HG03139 (cell line): ENCODE results near the gene AHCYL2.
"Not testable (repeated sequence)": the region's sequence is repeated elsewhere in the genome, so short reads cannot be mapped to it uniquely, and the experiment has no call there.

ENCODE experiments used
- ATAC-seq: cut with Tn5 transposase; IDR thresholded peaks from one replicate; pipeline ENCODE4 v1.9.1; 2021; ENCODE audit not compliant: unreplicated experiment

AHCYL2 gene

DNA sequence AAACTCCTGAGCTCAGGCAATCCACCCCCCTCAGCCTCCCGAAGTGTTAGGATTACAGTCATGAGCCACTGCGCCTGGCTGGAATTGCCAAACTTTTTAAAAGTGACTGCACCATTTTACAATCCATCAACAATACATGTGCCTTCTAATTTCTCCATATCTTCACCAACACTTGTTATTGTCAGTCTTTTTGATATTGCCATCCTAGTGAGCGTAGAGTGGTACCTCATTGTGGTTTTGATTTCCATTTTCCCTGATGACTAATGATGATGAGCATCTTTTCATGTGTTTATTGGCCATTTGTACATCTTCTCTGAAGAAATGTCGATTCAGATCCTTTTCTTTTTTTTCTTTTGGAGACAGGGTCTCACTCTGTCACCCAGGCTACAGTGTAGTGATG lies 187.7 kb downstream of the AHCYL2 start:
- no peak for ATAC-seq

DNA sequence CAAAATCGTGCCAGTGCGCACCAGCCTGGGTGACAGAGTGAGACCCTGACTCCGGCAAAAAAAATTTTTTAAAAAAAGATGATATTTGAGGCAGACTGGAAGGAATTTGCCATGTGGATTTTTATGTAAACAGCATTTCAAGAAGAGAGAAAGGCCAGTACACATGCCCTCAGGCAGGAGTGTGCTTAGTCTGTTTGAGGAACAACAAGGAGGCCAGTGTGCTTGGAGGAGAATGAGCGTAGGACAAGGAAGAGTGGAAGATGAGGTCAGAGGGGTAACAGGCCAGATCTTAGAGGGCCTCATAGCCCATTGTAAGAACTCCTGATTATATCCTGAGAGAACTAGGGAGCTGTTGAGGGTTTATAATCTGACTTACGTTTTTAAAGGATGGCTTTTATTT lies 192.2 kb downstream of the AHCYL2 start:
- no peak for ATAC-seq

- ATAC-seq: no peak
These were observed 197.0 kb downstream of the AHCYL2 start for GRCh38 chr7:129421717-129422250.

DNA sequence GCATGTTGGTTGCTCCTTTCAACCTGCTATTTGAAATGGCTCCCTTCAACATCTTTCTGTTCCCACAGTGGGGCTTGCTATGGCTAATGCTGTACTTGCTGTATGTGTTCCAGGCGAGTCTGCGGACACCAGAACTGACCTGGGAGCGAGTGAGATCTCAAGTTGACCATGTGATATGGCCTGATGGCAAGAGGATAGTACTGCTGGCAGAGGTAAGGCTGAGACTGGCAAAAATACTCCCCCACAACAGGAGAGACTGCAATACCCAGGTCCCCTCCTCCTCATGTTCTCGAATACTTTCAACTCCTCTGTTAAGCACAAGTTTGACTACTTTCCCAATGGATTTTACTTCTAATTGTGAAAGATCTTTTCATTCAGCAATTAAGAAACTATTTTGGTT lies 197.9 kb downstream of the AHCYL2 start:
- ATAC-seq: no peak

DNA sequence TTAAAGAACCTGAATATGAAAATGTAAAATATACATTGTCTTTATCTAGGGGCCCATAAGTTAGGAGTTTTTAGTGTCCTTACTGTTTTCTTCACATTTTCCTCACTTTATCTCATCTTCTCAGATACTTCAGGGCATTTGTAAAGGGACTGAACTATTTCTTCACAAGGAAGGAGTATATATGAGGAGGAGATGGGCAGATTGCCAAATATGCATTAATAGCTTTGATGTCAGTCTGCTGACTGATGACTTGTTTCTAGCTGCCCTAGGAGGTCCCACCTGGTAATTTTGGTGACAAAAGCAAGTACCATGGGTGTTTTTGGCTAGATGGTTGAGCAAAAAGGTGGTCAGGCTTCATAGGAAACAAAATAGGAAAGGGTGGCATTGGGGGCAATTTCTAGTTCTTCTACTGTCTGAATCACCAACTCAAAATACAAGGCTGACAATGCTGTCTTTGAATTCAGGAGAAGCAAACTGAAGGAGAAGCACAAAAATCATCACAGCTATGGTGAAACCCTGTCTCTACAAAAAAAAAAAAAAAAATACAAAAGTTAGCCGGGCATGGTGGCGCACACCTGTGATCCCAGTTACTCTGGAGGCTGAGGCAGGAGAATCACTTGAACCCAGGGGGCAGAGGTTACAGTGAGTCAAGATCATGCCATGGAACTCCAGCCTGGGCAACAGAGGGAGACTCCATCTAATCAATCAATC lies 199.0 kb downstream of the AHCYL2 start:
- no peak for ATAC-seq

- no peak for ATAC-seq
These were observed 201.7 kb downstream of the AHCYL2 start for GRCh38 chr7:129426482-129426881.

DNA sequence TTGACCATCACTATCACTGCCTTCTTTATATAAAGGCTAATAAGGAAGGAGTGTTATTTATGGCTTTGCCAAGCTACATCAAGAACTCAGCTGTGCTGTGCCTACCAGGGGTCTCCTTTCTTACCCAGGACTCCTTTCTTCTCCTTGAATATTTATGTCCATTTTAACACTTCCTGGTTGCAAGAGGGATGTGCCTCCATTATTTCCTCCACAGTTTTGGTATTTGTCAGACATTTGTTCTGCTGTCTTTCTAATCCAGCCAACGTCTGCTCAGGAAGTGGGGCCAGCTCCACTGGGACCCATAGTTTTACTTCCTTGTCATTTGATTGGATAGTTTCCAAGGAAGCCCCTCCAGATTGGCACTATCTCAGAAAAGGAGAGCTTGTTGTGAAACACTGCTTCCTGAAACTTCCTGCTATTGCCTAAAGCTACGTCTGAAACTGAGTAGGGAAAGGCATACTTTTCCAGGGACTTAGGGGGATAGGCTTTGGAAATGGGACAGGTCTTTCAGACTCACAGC lies 202.8 kb downstream of the AHCYL2 start:
- ATAC-seq: no peak

DNA sequence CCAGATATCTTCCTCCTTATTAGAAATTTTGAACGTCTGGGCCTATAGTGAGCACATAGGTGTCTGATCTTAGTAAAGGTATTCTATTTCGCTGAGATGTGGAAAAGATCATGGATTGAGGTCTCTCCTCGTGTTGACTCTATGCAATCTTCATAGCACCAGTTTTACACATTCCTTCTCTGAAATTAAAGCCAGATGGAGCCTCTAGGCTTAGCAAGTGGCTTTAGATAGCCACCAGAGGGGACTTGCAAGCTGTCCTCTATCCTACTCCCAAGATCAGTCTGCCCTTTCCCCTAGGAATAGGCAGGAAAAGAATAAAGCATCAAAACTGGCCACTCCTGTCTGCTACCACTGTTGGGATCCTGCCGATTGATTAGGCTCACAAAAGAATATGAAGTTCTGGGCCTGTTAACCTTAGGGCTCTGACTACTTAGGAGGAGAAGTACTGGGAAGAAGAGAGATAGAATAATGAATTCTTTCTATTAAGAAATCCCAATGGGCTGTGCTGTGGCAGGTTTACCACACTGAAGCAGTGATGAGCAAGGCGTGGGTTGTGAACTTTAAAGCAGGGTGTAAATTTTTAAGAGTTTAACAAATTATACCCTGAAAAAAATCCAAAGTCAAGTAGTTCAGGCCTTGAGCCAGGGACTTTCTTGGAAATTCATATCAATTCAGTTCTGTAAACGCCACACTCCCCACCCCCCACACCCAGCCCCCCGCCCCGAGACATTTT lies 207.2 kb downstream of the AHCYL2 start:
- ATAC-seq: no peak

DNA sequence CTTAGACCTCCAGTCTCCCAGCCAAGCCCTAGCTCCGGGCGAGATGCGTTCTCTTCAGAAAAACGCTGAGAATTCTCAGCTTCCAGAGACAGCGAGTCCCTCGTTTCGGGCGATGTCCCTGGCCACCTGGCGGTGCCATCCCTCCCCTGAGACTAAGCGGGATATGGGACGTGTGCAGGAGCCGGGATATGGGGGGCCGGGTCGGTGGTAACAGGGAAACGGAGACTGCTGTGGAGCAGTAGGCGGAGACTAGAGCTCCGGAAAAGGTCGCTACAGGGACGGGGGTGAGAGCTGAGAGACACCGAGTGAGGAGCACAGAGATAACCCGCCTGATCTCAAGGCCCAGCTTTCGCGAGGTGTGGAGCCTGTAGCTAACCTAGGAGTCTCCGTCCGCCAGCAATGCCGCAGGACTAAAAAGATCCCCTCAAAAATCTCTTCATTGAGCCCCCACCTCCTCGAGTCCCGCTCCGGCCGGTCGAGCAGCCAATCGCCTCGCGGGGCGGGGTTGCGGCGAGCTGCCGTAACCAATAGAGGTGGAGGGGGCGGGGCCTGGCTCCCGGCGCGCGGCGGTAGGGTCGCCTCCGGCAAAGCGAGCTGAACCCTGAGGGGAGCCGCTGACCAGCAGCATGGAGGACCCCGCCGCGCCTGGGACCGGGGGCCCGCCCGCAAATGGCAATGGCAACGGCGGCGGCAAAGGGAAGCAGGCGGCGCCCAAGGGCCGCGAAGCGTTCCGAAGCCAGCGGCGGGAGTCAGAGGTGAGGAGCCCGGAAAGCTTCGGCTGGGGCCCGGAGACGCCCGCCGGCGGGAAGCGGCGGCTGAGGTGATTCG lies 209.2 kb downstream of the AHCYL2 start, which contains the start of gene STRIP2:
TSS of gene STRIP2 (plus strand) at position 586 of the 828 bp plus-strand sequence. CDS start at position 627, 41 bp downstream.
- ATAC-seq: peak; percentile 97

DNA sequence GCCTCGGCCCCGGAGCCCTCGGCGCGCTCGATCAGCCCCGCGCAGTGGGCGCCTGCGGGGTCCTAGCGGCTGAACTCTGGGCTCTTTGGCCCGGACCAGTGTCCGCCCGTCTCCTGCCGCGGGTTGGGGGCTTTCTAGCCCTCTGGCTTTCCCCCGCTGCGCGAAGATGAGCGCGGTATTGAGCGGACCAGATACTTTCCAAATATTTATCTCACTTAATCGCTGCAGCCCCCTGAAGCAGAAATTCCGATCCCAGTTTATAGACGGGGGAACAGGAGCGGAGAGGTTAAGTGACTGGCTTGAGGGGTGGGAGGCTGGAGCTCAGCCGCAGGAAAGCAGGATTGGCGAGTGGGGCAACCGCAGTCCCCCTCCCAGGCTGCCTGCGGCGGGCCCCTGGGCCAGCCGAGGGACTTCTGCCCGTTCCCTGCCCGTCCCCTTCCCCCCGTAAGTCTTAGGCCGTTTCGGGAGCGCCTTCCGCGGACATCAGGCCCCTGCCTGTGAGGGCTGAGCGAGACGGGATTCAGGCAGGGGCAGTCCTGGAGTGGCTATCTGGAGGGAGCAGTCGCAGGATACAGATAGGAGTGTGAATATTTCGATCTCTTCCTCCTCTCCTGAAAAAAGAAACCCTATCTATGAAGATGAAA lies 210.0 kb downstream of the AHCYL2 start:
- no peak for ATAC-seq

- no peak for ATAC-seq
These were observed 210.6 kb downstream of the AHCYL2 start for GRCh38 chr7:129435414-129435829.

DNA sequence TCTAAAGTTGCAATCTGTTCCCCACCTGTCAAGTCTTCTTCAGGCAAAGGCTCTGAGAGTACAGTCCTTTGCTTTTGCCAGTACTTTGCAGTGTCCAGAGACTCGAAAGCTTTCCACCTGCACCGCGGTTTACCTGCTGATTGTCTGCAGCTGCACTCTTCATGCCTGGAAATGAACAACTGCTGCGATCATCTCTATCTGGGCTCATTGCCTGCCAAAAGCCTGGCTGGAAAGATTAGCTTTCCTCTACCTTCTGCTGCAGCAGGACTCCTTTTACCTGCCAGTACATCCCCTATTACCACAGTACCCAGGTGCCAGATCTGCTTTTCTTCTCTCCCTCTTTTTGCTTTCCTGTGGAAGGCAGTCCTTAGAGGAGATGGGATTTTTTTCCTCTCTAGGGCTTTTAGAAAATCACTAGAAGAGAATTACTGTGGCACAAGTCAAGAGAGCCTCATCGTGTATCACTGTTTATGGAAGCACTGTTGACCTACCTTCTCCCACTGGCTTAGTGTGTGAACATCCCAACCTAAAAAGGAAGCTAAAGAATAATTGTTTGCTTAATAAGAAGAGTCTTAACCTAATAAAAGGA lies 211.6 kb downstream of the AHCYL2 start:
- ATAC-seq: no peak

- ATAC-seq: no peak
These were observed 212.4 kb downstream of the AHCYL2 start for GRCh38 chr7:129437190-129437589.

DNA sequence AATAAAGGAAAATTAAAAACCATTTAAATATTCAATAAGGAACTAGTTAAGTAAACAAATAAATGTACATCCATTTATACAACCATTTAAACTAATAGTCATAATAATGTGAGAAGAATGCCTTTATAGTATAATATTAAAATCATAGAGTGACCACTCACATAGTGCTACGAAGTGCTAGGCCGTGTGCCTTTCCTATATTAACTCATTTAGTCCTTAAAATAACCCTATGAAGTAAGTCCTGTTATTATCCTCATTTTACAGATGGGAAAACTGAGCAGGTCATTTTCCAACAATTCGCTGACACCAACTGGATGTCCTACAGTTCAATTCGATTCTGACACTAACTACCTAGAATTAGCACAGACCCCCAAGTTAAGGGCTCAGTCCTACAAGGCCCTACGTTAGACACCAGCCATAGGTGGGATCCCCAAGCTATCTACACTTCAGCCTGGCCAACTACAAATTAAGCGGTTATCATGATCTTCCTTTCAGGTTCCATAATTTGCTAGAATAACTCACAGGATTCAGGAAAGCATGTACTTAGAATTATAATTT lies 213.5 kb downstream of the AHCYL2 start:
- ATAC-seq: no peak

DNA sequence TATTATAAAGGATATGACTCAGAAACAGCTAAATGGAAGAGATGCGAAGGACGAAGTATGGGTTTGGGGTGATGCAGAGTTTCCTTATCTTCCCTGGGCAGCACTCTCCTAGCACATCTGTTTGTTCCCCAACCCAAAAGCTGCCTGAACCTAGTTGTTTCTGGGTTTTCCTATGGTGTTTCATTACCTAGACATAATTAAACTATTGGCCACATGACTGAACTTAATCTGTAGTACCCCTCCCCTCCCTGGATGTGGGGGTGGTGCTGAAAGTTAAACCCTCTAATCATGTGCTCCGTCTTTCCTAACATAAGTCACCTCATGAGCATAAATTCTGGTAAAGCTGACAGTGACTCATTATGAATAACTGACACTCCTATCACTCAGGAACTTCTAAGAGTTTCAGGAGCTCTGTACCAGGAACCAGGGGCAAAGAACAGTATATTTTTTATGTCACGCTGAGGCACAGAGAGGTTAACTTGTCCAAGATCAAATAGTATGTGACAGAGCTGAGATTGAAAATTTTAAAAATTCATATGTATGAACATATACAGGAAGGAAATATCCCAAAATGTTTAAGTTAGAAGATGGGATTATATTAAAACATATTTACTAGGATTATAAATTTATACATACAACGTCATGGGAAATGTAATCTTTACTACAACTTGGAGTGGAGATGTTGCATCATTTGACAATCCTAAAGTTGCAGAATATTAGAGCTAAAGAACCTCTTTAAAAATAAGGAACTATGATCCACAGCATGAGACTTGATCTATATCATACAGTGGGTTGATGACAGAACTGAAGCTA lies 214.2 kb downstream of the AHCYL2 start:
- no peak for ATAC-seq

GRCh38 chr7:129439963-129440625 lies 215.3 kb downstream of the AHCYL2 start:
- ATAC-seq: no peak

DNA sequence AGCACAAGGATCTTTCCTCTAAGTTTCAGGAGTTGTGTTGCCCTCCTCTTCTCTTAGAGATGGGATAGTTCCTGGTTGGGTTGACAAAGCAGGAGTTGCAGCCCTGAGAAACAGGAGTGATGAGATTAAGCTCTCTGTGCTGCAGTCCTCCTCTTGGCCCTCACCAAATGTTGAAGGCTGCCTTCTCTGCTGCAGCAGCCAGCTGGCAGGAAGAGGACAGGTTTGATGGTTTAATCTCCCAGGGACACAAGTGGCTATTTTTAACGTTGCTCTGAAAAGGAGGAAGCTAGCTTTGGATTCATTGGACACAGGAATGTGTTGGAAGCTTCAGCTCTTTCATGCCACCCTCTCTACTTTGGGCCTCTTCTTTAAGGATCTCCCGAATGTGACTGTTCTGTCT lies 218.8 kb downstream of the AHCYL2 start:
- no peak for ATAC-seq

GRCh38 chr7:129444776-129445175 lies 219.9 kb downstream of the AHCYL2 start:
- not testable (repeated sequence) for ATAC-seq
